NAMALWA (cell line): ENCODE data around the gene SUDS3.

Source experiments
- DNase-seq: peaks from one replicate; pipeline ENCODE4 v3.0.0-alpha.2; 2015; ENCODE audit warnings: low spot score

The SUDS3 gene

GRCh38 chr12:118357257-118358007 lies 18.9 kb upstream of the SUDS3 start:
- DNase-seq, result peak; percentile 94

GRCh38 chr12:118358008-118358359 lies 18.4 kb upstream of the SUDS3 start:
- no peak for DNase-seq

- DNase-seq, result peak; percentile 60
Measured at GRCh38 chr12:118358612-118359540, 17.5 kb upstream of the SUDS3 start.

- DNase-seq, result peak; percentile 76
Measured at GRCh38 chr12:118359541-118359915, 16.8 kb upstream of the SUDS3 start.

- no peak for DNase-seq
Measured at GRCh38 chr12:118361092-118361404, 15.3 kb upstream of the SUDS3 start.

- no peak for DNase-seq
Measured at GRCh38 chr12:118361889-118362288, 14.5 kb upstream of the SUDS3 start.

- DNase-seq, result no peak
Measured at GRCh38 chr12:118368821-118369220, 7.5 kb upstream of the SUDS3 start.

GRCh38 chr12:118370601-118371000 lies 5.8 kb upstream of the SUDS3 start:
- no peak for DNase-seq

GRCh38 chr12:118371321-118372282 lies 4.8 kb upstream of the SUDS3 start:
- no peak for DNase-seq

GRCh38 chr12:118372541-118373495 lies 3.5 kb upstream of the SUDS3 start, which contains the start of gene TAOK3:
TSS of gene TAOK3 (minus strand) at chr12:118372907. CDS start at chr12:118255567, 117,340 bp downstream.
- peak; percentile 98 for DNase-seq

GRCh38 chr12:118373616-118374015 lies 2.7 kb upstream of the SUDS3 start:
- no peak for DNase-seq

GRCh38 chr12:118374126-118374725 lies 2.1 kb upstream of the SUDS3 start:
- DNase-seq, result no peak

GRCh38 chr12:118374909-118375308 lies 1.4 kb upstream of the SUDS3 start:
- DNase-seq, result no peak

GRCh38 chr12:118375348-118375747 lies 1.0 kb upstream of the SUDS3 start:
- DNase-seq, result peak; percentile 16

- DNase-seq, result peak; percentile 52
Measured at GRCh38 chr12:118377021-118377883, 897 bp downstream of the SUDS3 start.

GRCh38 chr12:118377884-118378470 lies 1.6 kb downstream of the SUDS3 start:
- peak; percentile 90 for DNase-seq

GRCh38 chr12:118391424-118391823 lies 15.1 kb downstream of the SUDS3 start:
- no peak for DNase-seq

GRCh38 chr12:118391836-118392235 lies 15.5 kb downstream of the SUDS3 start:
- no peak for DNase-seq
